Astrocyte of the spinal cord (primary cell): Measurements from ENCODE around the gene SREBF2.
A peak's percentile ranks its signal among the peaks of the same experiment; 100 is the strongest.

ENCODE experiments used
- DNase-seq: peaks from one replicate; pipeline ENCODE4 v3.0.0; 2011; ENCODE audit warnings: low read depth, low spot score
- H3K4me3 ChIP-seq: 2 replicates; pipeline ENCODE4 v1.5.1; 2011; ENCODE audit warnings: low read depth, mild to moderate bottlenecking, low read length, moderate library complexity
- in situ Hi-C: cut with HindIII; loops from 2 replicates; pipeline ENCODE4 v1.10.0; 2017; ENCODE audit warnings: low sequenced_read_pairs
- TF ChIP-seq, protein P1 (sequence below): IDR thresholded peaks from 2 replicates; pipeline ENCODE4 v1.5.1; 2012; ENCODE audit warnings: low read depth, mild to moderate bottlenecking, low read length, inconsistent platforms

Gene SREBF2

DNA sequence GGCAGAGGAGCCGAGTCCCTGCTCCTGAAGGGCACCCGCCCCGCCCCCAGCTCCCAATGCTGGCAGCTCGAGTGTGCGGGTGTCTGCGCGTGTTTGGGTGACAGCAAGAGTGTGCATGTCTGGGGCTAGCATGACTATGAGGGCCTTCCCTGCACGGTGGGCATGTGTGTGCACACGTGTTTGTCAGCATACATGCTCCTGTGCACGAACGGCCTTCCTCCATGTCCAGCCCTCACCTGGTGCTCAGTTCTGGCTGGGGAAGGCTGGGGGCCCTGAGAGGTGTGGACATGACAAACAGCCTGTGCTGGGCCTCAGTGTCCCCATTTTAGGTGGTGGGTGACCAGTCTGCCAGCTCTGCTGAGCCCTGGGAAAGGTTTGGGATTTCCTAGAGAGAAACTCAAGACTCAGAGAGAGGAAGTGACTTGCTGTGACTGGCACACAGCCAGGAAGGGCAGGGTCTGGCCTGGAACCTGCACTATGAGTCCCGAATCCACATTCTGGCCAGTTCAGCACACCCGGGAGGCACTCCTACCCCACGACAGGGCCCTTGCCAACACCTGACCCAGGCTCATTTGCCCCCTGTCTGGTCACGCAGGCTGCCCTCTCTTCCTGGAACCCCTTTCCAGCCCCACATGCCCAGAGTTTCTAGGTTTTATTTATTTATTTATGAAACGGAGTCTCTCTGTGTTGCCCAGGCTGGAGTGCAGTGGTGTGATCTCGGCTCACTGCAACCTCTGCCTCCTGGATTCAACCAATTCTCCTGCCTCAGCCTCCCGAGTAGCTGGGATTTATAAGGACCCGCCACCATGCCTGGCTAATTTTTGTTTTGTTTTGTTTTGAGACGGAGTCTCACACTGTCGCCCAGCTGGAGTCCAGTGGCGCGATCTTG lies 85.2 kb downstream of the SREBF2 start:
- in situ Hi-C loops = no loop called here
- no peak overlapping the region for H3K4me3 ChIP-seq
- DNase-seq = peak; percentile 61
- TF ChIP-seq, protein P1, sequence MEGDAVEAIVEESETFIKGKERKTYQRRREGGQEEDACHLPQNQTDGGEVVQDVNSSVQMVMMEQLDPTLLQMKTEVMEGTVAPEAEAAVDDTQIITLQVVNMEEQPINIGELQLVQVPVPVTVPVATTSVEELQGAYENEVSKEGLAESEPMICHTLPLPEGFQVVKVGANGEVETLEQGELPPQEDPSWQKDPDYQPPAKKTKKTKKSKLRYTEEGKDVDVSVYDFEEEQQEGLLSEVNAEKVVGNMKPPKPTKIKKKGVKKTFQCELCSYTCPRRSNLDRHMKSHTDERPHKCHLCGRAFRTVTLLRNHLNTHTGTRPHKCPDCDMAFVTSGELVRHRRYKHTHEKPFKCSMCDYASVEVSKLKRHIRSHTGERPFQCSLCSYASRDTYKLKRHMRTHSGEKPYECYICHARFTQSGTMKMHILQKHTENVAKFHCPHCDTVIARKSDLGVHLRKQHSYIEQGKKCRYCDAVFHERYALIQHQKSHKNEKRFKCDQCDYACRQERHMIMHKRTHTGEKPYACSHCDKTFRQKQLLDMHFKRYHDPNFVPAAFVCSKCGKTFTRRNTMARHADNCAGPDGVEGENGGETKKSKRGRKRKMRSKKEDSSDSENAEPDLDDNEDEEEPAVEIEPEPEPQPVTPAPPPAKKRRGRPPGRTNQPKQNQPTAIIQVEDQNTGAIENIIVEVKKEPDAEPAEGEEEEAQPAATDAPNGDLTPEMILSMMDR = no peak

DNA sequence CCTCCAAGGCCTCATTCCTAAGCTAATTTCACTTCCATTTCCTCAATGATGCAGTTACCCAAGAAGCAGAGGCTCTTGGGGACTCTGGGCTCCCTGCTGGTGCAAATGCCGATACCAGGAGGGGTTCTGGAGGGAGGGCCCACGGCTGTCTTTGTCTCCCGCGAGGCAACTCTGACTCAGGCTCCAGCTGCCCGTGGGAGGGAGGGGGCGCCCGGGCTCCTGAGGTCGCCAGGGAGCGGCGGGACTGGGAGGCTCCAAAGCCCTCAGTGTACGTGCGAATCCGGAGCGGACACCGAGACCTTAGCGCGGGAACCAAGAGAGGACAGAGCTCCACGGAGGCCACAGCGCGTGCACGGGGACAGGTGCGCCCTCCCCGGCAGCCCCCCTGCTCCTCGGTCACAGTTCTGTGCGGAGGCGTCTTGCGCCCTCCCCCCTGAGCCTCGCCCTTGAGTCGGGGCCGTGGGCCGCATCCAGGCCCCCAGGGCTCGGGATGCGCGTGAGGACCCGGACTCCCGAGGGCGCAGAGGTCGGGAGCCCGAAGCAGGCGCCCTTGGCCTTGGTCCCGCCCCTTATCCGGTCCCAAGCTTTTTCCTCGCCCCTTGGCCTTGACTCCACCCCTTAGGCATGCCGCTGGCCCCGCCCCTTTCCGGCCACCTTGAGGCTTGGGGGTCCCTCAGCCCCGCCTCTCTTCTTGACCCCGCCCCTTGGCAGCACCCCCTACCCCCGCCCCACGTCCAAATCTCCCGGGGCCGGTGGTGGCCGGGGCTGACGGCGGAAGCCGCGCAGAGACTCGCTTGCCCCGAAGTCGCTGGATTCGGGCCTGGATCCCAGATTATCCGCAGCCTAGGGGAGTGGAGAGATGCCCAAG lies 86.7 kb downstream of the SREBF2 start:
- TF ChIP-seq, protein P1 = no peak
- in situ Hi-C loops = no loop called here
- peak overlapping the region; percentile 29 for H3K4me3 ChIP-seq
- DNase-seq = peak; percentile 45

DNA sequence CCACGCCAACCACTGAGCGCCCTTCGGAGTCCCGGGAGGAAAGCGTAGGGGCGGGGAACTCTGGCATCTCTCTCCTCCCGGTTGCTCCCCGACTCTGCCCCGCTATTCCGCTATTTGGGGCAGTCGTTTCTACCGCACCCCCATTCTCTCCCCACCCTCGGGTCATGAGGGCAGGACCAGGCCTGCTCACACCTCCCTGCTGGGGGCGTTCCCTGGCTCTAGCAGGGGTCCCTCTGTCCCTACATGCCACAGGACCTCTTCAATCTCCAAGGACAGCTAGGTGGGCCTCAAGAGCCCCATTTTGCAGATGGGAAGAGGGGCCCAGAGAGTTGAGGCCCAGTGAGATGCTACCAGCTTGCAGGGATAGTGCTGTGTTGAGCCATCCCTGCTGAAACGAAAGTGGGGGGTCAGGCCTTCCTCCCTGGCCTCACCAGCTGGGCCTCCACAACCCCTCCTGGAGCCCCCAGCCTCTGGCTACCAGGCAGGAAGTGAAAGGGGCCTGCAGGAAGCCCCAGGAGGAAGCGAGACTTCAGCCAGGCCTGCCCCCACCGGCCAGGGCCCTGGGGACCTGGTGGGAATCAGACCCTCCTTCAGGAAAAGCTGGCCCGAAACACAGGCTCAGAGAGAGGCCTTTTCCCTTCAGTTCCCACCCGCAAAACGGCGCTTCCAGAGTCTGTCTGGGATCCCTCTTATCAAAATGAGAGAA lies 87.5 kb downstream of the SREBF2 start:
- in situ Hi-C loops = no loop called here
- TF ChIP-seq, protein P1 = no peak
- DNase-seq = no peak
- no peak overlapping the region for H3K4me3 ChIP-seq

DNA sequence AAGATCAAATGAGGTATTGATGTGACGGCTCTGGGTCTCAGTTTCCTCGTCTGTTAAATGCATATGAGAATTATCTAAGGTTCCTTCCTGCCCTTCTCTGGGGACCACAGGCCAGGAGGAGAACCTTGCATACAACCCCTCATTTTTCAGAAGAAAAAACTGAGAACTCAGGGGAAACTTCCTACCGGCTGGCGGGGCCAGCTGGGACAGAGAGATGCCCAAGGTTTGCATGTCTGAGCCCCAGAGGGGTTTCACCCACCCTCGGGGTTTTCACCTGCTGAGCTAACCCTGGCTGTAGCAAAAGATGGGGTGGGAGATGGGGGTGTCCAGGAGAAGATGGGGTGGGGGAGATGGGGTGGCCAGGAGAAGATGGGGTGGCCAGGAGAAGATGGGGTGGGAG lies 89.4 kb downstream of the SREBF2 start:
- H3K4me3 ChIP-seq = no peak overlapping the region
- in situ Hi-C loops = no loop called here
- DNase-seq = no peak
- TF ChIP-seq, protein P1 = no peak

DNA sequence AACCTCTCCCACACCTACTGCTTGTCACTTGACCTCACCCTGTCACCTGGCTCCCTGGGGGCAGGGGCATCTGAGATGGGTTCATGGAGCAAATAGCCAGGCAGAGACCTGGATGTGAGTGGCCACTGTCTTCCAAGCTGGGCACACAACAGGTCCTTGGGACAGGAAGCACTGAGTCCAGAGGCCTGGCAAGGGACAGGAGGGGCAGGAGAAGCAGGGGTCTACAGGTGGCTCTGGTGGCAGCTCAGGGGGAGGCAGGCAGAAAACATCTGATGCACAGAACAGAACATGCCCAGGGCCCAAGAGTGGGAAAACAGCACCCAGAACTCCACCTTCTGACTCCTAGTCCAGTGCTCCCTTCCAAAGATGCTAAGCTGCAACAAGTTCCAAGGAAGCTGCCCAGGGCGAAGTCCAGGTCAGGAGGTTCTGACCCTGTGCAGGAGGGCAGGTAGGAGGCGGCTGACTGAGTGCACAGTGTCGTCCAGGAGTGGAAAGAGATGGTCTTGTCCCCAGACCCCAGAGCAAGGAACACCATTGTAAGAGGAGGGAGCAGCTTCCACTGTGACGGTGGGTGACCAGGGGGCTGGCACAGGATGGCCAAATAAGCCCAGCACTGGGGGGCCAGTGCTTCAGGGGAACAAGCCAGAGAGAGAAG lies 90.2 kb downstream of the SREBF2 start:
- in situ Hi-C loops = no loop called here
- no peak overlapping the region for H3K4me3 ChIP-seq
- no peak for DNase-seq
- TF ChIP-seq, protein P1 = no peak
